ENCODE data around the gene UGCG.

DNA sequence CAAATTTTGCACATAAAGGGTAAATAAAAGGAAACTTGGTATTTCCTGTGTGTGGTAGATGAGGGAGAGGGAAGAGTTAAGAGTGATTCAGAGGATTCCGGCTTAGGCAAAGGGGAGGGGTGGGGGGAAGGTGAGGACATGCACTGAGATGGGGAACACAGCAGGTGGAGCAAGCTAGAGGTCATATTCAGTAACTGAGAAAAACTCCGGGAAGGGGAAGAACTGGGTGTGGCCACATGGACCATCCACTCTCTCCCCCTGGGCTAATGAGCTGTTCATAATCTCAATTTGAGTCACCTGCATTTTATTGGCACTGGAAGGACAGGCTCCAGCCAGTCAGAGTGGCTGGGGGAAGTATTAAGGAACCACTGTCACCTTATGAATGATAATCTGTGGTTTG lies 45.1 kb upstream of the UGCG start:
- TF ChIP-seq, protein P1, sequence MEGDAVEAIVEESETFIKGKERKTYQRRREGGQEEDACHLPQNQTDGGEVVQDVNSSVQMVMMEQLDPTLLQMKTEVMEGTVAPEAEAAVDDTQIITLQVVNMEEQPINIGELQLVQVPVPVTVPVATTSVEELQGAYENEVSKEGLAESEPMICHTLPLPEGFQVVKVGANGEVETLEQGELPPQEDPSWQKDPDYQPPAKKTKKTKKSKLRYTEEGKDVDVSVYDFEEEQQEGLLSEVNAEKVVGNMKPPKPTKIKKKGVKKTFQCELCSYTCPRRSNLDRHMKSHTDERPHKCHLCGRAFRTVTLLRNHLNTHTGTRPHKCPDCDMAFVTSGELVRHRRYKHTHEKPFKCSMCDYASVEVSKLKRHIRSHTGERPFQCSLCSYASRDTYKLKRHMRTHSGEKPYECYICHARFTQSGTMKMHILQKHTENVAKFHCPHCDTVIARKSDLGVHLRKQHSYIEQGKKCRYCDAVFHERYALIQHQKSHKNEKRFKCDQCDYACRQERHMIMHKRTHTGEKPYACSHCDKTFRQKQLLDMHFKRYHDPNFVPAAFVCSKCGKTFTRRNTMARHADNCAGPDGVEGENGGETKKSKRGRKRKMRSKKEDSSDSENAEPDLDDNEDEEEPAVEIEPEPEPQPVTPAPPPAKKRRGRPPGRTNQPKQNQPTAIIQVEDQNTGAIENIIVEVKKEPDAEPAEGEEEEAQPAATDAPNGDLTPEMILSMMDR (IDR thresholded peaks at IDR 0.05): no peak
- no peak for TF ChIP-seq POLR2A (IDR thresholded peaks at IDR 0.05)

Data from transverse colon (tissue), 3 donors.